GM23338 (cell line): ENCODE data around the gene NRROS. TPM values are rescaled to one million over a fixed set of nuclear protein-coding genes. Genes with fewer than 3 reads are reported as not detected.

Experiments used
- ATAC-seq: fragments of 200-7000 bp; cut with Tn5 transposase; 3 replicates; pipeline ENCODE4 v1.9.1; 2020
- DNase-seq: peaks from one replicate; pipeline ENCODE4 v3.0.0-alpha.2; 2015; ENCODE audit warnings: low spot score
- H2AFZ ChIP-seq: fragments of 200-600 bp; sonication (generic); 2 replicates; pipeline ENCODE4 v1.8.0; 2016; ENCODE audit warnings: antibody characterized with exemption, mild to moderate bottlenecking, moderate library complexity
- H3F3A ChIP-seq: fragments of 200-600 bp; sonication (generic); replicated peaks from 2 replicates; pipeline ENCODE4 v1.8.0; 2017; ENCODE audit warnings: antibody characterized with exemption, mixed run types, low read depth
- H3K27ac ChIP-seq: fragments of 200-600 bp; sonication (generic); 2 replicates; pipeline ENCODE4 v1.6.1; 2016; ENCODE audit warnings: low read depth
- H3K27me3 ChIP-seq: fragments of 200-600 bp; sonication (generic); 2 replicates; pipeline ENCODE4 v1.8.0; 2016; ENCODE audit warnings: mild to moderate bottlenecking, mixed run types, moderate library complexity; ENCODE audit not compliant: insufficient read depth
- H3K36me3 ChIP-seq: fragments of 200-600 bp; sonication (generic); 2 replicates; pipeline ENCODE4 v1.8.0; 2016; ENCODE audit warnings: mild to moderate bottlenecking; ENCODE audit not compliant: insufficient read depth
- H3K4me1 ChIP-seq: fragments of 200-600 bp; sonication (generic); 2 replicates; pipeline ENCODE4 v1.8.0; 2016; ENCODE audit warnings: mild to moderate bottlenecking, moderate library complexity; ENCODE audit not compliant: insufficient read depth
- H3K4me2 ChIP-seq: fragments of 200-600 bp; sonication (generic); 2 replicates; pipeline ENCODE4 v1.7.1; 2017; ENCODE audit warnings: mixed run types
- H3K4me3 ChIP-seq: fragments of 200-600 bp; sonication (generic); 2 replicates; pipeline ENCODE4 v1.6.1; 2016; ENCODE audit warnings: mixed run types
- H3K79me2 ChIP-seq: fragments of 200-600 bp; sonication (generic); replicated peaks from 2 replicates; pipeline ENCODE4 v1.8.0; 2017; ENCODE audit warnings: mild to moderate bottlenecking; ENCODE audit not compliant: insufficient read depth
- H3K9me2 ChIP-seq: fragments of 200-600 bp; sonication (generic); 2 replicates; pipeline ENCODE4 v1.8.0; 2017; ENCODE audit not compliant: insufficient read depth
- H4K20me1 ChIP-seq: fragments of 200-600 bp; sonication (generic); replicated peaks from 2 replicates; pipeline ENCODE4 v1.8.0; 2017; ENCODE audit warnings: mild to moderate bottlenecking; ENCODE audit not compliant: insufficient read depth
- H3K27ac Mint-ChIP-seq: 2 replicates; pipeline ENCODE4 v1.8.0; 2020; ENCODE audit warnings: inconsistent platforms, mild to moderate bottlenecking, moderate library complexity, mixed read lengths
- H3K27me3 Mint-ChIP-seq: 3 replicates; pipeline ENCODE4 v1.8.0; 2022; ENCODE audit warnings: low read depth, mild to moderate bottlenecking, moderate library complexity, mixed read lengths, inconsistent platforms; ENCODE audit not compliant: insufficient read depth, poor library complexity
- H3K36me3 Mint-ChIP-seq: 3 replicates; pipeline ENCODE4 v1.8.0; 2021; ENCODE audit warnings: low read depth, mild to moderate bottlenecking, inconsistent platforms, moderate library complexity, mixed read lengths
- H3K4me1 Mint-ChIP-seq: 3 replicates; pipeline ENCODE4 v1.8.0; 2020; ENCODE audit warnings: mild to moderate bottlenecking, inconsistent platforms, mixed read lengths
- H3K4me3 Mint-ChIP-seq: 3 replicates; pipeline ENCODE4 v1.8.0; 2021; ENCODE audit warnings: moderate library complexity, mild to moderate bottlenecking, inconsistent platforms, mixed read lengths
- H3K9me3 Mint-ChIP-seq: 3 replicates; pipeline ENCODE4 v1.8.0; 2020; ENCODE audit warnings: moderate library complexity, mild to moderate bottlenecking, inconsistent platforms, mixed read lengths
- CREB1 ChIP-seq: fragments of 250-450 bp; sonication (Bioruptor Pico); IDR thresholded peaks from 2 replicates; pipeline ENCODE4 v1.5.0; 2020; ENCODE audit warnings: low read depth, mild to moderate bottlenecking, moderate library complexity
- CTCF ChIP-seq, 2 experiments: fragments of 200-600 bp in 1 of 2; sonication (generic) in 1 of 2; conservative IDR thresholded peaks; 2 replicates each; pipeline versions ENCODE4 v1.5.1 to v1.6.1; 2016 to 2017; ENCODE audit warnings: antibody characterized with exemption in 2 of 2, low read depth in 2 of 2, mild to moderate bottlenecking in 2 of 2, moderate library complexity in 1 of 2
- ETS1 ChIP-seq: IDR thresholded peaks from 2 replicates; pipeline ENCODE4 v1.6.1; 2016; ENCODE audit warnings: antibody characterized with exemption
- EZH2 ChIP-seq: fragments of 200-600 bp; sonication (generic); IDR thresholded peaks from one replicate; pipeline ENCODE4 v1.8.0; 2017; ENCODE audit warnings: antibody characterized with exemption, mild to moderate bottlenecking, low read depth; ENCODE audit not compliant: unreplicated experiment
- EZH2phosphoT487 ChIP-seq: fragments of 200-600 bp; sonication (generic); IDR thresholded peaks from one replicate; pipeline ENCODE4 v1.8.1; 2018; ENCODE audit warnings: antibody characterized with exemption; ENCODE audit not compliant: unreplicated experiment
- JUNB ChIP-seq: IDR thresholded peaks from one replicate; pipeline ENCODE4 v1.6.1; 2016; ENCODE audit warnings: antibody characterized with exemption; ENCODE audit not compliant: unreplicated experiment
- NANOG ChIP-seq: IDR thresholded peaks from 2 replicates; pipeline ENCODE4 v1.6.1; 2016; ENCODE audit warnings: antibody characterized with exemption, borderline replicate concordance
- POLR2AphosphoS5 ChIP-seq: IDR thresholded peaks from 2 replicates; pipeline ENCODE4 v1.6.1; 2016; ENCODE audit warnings: antibody characterized with exemption, low read depth
- REST ChIP-seq: IDR thresholded peaks from one replicate; pipeline ENCODE4 v1.6.1; 2018; ENCODE audit warnings: antibody characterized with exemption; ENCODE audit not compliant: unreplicated experiment
- STAT1 ChIP-seq: IDR thresholded peaks from one replicate; pipeline ENCODE4 v1.6.1; 2016; ENCODE audit warnings: antibody characterized with exemption; ENCODE audit not compliant: unreplicated experiment
- ZNF114 ChIP-seq: fragments of 250-450 bp; sonication (Bioruptor Pico); IDR thresholded peaks from 2 replicates; pipeline ENCODE4 v1.5.0; 2020; ENCODE audit warnings: mild to moderate bottlenecking, moderate library complexity
- ZNF331 ChIP-seq: fragments of 250-450 bp; sonication (Bioruptor Pico); IDR thresholded peaks from 2 replicates; pipeline ENCODE4 v1.5.0; 2020; ENCODE audit warnings: low read depth, mild to moderate bottlenecking, moderate library complexity
- polyA plus RNA-seq: library from polyadenylated mRNA; unstranded; fragments of >200 nt; fragmentation: Nextera tagmentation; extraction: Ambion mirVana; gene quantifications from 2 replicates; pipeline ENCODE4 v1.2.1, GENCODE V29; 2016
- total RNA-seq: library from RNA; depleted of rRNA; stranded (reverse); fragments of >200 nt; shearing (Covaris generic); gene quantifications from 2 replicates; pipeline ENCODE4 v1.2.3, GENCODE V29; 2014

The NRROS gene
- total and polyA plus RNA-seq, 2 experiments from 2014 or later = 2.3 to 8.5 TPM

GRCh38 chr3:196640297-196641018 is 964 bp downstream of the NRROS start (continued):
- TF ChIP-seq CTCF (conservative IDR thresholded peaks at IDR 0.05; ENCODE audit: low read depth in 2 of 2) = no peak
- TF ChIP-seq ZNF331 (CRISPR knock-in tag) = no peak

- H3K27ac Mint-ChIP-seq = no peak overlapping the region
- peaks cover 19% of the 10 kb centered on the region for H3K27me3 Mint-ChIP-seq
- no peak for DNase-seq
- H3K36me3 ChIP-seq = no peaks in the 10 kb centered on the region
- peaks cover 33% of the 10 kb centered on the region for H3K4me1 Mint-ChIP-seq
- H3K4me2 ChIP-seq = no peak overlapping the region
- no peak for ATAC-seq
- H4K20me1 ChIP-seq = no peaks in the 10 kb centered on the region
- H3K4me1 ChIP-seq = peaks cover 24% of the 10 kb centered on the region
- H3F3A ChIP-seq = peaks cover 13% of the 10 kb centered on the region; the same call in 1 of the 2 replicates
- no peaks in the 10 kb centered on the region for H3K9me3 Mint-ChIP-seq
- H3K4me3 ChIP-seq = no peak overlapping the region
- H2AFZ ChIP-seq = no peak overlapping the region
- no peaks in the 10 kb centered on the region for H3K36me3 Mint-ChIP-seq
- no peaks in the 10 kb centered on the region for H3K9me2 ChIP-seq
- H3K27me3 ChIP-seq = peaks cover 18% of the 10 kb centered on the region
- H3K79me2 ChIP-seq = no peaks in the 10 kb centered on the region
- H3K4me3 Mint-ChIP-seq = no peak overlapping the region
- H3K27ac ChIP-seq = no peak overlapping the region
- TF ChIP-seq STAT1 = no peak
- no peak for TF ChIP-seq EZH2phosphoT487
- TF ChIP-seq JUNB = no peak
- TF ChIP-seq CREB1 (CRISPR knock-in tag) = no peak
- TF ChIP-seq EZH2 = no peak
- no peak for TF ChIP-seq ZNF331 (CRISPR knock-in tag)
- TF ChIP-seq REST = no peak
- TF ChIP-seq NANOG = no peak
- no peak for TF ChIP-seq ETS1
- TF ChIP-seq POLR2AphosphoS5 = no peak
- no peak for TF ChIP-seq CTCF (conservative IDR thresholded peaks at IDR 0.05; ENCODE audit: low read depth in 2 of 2)
- no peak for TF ChIP-seq ZNF114 (CRISPR knock-in tag)
Measured at GRCh38 chr3:196641333-196642054, 2.0 kb downstream of the NRROS start.
